NCI-H748 treated with DMSO at 0.1 percent for 48 hours (cell line): ENCODE measurements around the gene CCDC8.
"Not testable (repeated sequence)": the region's sequence is repeated elsewhere in the genome, so short reads cannot be mapped to it uniquely, and the experiment has no call there.

ENCODE experiments used
- DNase-seq: peaks from one replicate; lab custom pipeline; 2025; lab: John Stamatoyannopoulos, UW

CCDC8 gene

GRCh38 chr19:46413262-46414031 is at the start of gene CCDC8:
TSS of gene CCDC8 (minus strand) at chr19:46413564. CDS start at chr19:46412810, 754 bp downstream.
- DNase-seq, result peak; percentile 92

- no peak for DNase-seq
Measured at GRCh38 chr19:46461537-46461936, 48.2 kb upstream of the CCDC8 start.

- no peak for DNase-seq
Measured at GRCh38 chr19:46460981-46461380, 47.6 kb upstream of the CCDC8 start.

- no peak for DNase-seq
Measured at GRCh38 chr19:46460055-46460454, 46.7 kb upstream of the CCDC8 start.

GRCh38 chr19:46456930-46457329 is 43.6 kb upstream of the CCDC8 start:
- DNase-seq, result no peak

GRCh38 chr19:46454244-46454643 is 40.9 kb upstream of the CCDC8 start:
- DNase-seq, result no peak

- DNase-seq, result no peak
Measured at GRCh38 chr19:46453661-46454060, 40.3 kb upstream of the CCDC8 start.

- DNase-seq, result no peak
Measured at GRCh38 chr19:46452186-46452585, 38.8 kb upstream of the CCDC8 start.

- no peak for DNase-seq
Measured at GRCh38 chr19:46451352-46451751, 38.0 kb upstream of the CCDC8 start.

GRCh38 chr19:46450737-46451136 is 37.4 kb upstream of the CCDC8 start:
- no peak for DNase-seq

- DNase-seq, result peak; percentile 27
Measured at GRCh38 chr19:46449228-46449627, 35.9 kb upstream of the CCDC8 start.

GRCh38 chr19:46448601-46449000 is 35.2 kb upstream of the CCDC8 start:
- DNase-seq, result no peak

- no peak for DNase-seq
Measured at GRCh38 chr19:46447824-46448223, 34.5 kb upstream of the CCDC8 start.

GRCh38 chr19:46447006-46447405 is 33.6 kb upstream of the CCDC8 start:
- no peak for DNase-seq

GRCh38 chr19:46446021-46446420 is 32.7 kb upstream of the CCDC8 start:
- no peak for DNase-seq

GRCh38 chr19:46442808-46443450 is 29.6 kb upstream of the CCDC8 start:
- no peak for DNase-seq

GRCh38 chr19:46441866-46442265 is 28.5 kb upstream of the CCDC8 start:
- no peak for DNase-seq

GRCh38 chr19:46435689-46436088 is 22.3 kb upstream of the CCDC8 start:
- DNase-seq, result not testable (repeated sequence)

- DNase-seq, result no peak
Measured at GRCh38 chr19:46435009-46435408, 21.6 kb upstream of the CCDC8 start.

GRCh38 chr19:46433470-46433869 is 20.1 kb upstream of the CCDC8 start:
- not testable (repeated sequence) for DNase-seq

- no peak for DNase-seq
Measured at GRCh38 chr19:46431824-46432223, 18.5 kb upstream of the CCDC8 start.

GRCh38 chr19:46429999-46430398 is 16.6 kb upstream of the CCDC8 start:
- no peak for DNase-seq
